Measurements from ENCODE around the gene CCM2.

CCM2 gene

GRCh38 chr7:45119550-45119949 lies 119.5 kb downstream of the CCM2 start:
- no peak overlapping the region for H3K27ac ChIP-seq
- no peaks in the 10 kb centered on the region for H3K9me3 ChIP-seq (ENCODE audit: control insufficient read depth, low read length)
- no peaks in the 10 kb centered on the region for H3K79me2 ChIP-seq
- H3K4me3 ChIP-seq (ENCODE audit: low read depth, low read length), result no peak overlapping the region
- no peaks in the 10 kb centered on the region for H3K27me3 ChIP-seq (ENCODE audit: control insufficient read depth, insufficient read depth, low read length)
- no peak overlapping the region for H3K9ac ChIP-seq
- TF ChIP-seq CTCF (IDR thresholded peaks at IDR 0.05), result no peak
- H3K4me2 ChIP-seq (ENCODE audit: low read length), result no peak overlapping the region
- no peaks in the 10 kb centered on the region for H3K36me3 ChIP-seq (ENCODE audit: control insufficient read depth, insufficient read depth, low read length)
- H2AFZ ChIP-seq, result no peak overlapping the region
- H3K4me1 ChIP-seq, result no peaks in the 10 kb centered on the region

GRCh38 chr7:45122975-45123860 lies 123.2 kb downstream of the CCM2 start:
- H3K27me3 ChIP-seq (ENCODE audit: control insufficient read depth, insufficient read depth, low read length), result no peaks in the 10 kb centered on the region
- no peaks in the 10 kb centered on the region for H3K9me3 ChIP-seq (ENCODE audit: control insufficient read depth, low read length)
- no peak overlapping the region for H3K9ac ChIP-seq
- H3K27ac ChIP-seq, result no peak overlapping the region
- H3K4me2 ChIP-seq (ENCODE audit: low read length), result no peak overlapping the region
- no peaks in the 10 kb centered on the region for H3K4me1 ChIP-seq
- H3K4me3 ChIP-seq (ENCODE audit: low read depth, low read length), result no peak overlapping the region
- H2AFZ ChIP-seq, result no peak overlapping the region
- no peaks in the 10 kb centered on the region for H3K79me2 ChIP-seq
- H3K36me3 ChIP-seq (ENCODE audit: control insufficient read depth, insufficient read depth, low read length), result no peaks in the 10 kb centered on the region
- TF ChIP-seq CTCF (IDR thresholded peaks at IDR 0.05), result no peak

- Histone ChIP-seq H3K36me3 (ENCODE audit: control insufficient read depth, insufficient read depth, low read length) (no peaks in the 10 kb centered on the region), H3K9me3 (ENCODE audit: control insufficient read depth, low read length) (no peaks in the 10 kb centered on the region), H3K79me2 (no peaks in the 10 kb centered on the region), H3K4me2 (ENCODE audit: low read length) (no peak overlapping the region), H3K27me3 (ENCODE audit: control insufficient read depth, insufficient read depth, low read length) (no peaks in the 10 kb centered on the region), H2AFZ (no peak overlapping the region), H3K4me3 (ENCODE audit: low read depth, low read length) (no peak overlapping the region), H3K4me1 (no peaks in the 10 kb centered on the region), H3K27ac (no peak overlapping the region), H3K9ac (no peak overlapping the region)
- TF ChIP-seq CTCF (IDR thresholded peaks at IDR 0.05), result no peak
Observed at GRCh38 chr7:45123913-45124710, 124.1 kb downstream of the CCM2 start.

GRCh38 chr7:45125193-45125904 lies 125.3 kb downstream of the CCM2 start:
- Histone ChIP-seq H3K27ac (no peak overlapping the region), H3K9ac (no peak overlapping the region), H3K27me3 (ENCODE audit: control insufficient read depth, insufficient read depth, low read length) (no peaks in the 10 kb centered on the region), H3K36me3 (ENCODE audit: control insufficient read depth, insufficient read depth, low read length) (no peaks in the 10 kb centered on the region), H2AFZ (no peak overlapping the region), H3K9me3 (ENCODE audit: control insufficient read depth, low read length) (no peaks in the 10 kb centered on the region), H3K4me2 (ENCODE audit: low read length) (no peak overlapping the region), H3K4me1 (no peaks in the 10 kb centered on the region), H3K4me3 (ENCODE audit: low read depth, low read length) (no peak overlapping the region), H3K79me2 (no peaks in the 10 kb centered on the region)
- TF ChIP-seq CTCF (IDR thresholded peaks at IDR 0.05), result no peak

Measured in parathyroid adenoma (tissue), 2 donors.